Erythroblast (primary cell): ENCODE results near the gene GINS3.

ENCODE experiments used
- GATA1 ChIP-seq: IDR thresholded peaks from 2 replicates; pipeline ENCODE4 v1.6.1; 2011; ENCODE audit warnings: low read depth, mild to moderate bottlenecking, control low read depth, low read length, moderate library complexity
- POLR2A ChIP-seq: IDR thresholded peaks from 2 replicates; pipeline ENCODE4 v1.6.1; 2011; ENCODE audit warnings: mild to moderate bottlenecking, low read length

GRCh38 chr16:58363746-58364393 lies 28.4 kb upstream of the GINS3 start:
- TF ChIP-seq POLR2A (no peak), GATA1 (no peak)
